CD14-positive monocyte (primary cell): ENCODE results near the gene TOLLIP. TPM values are rescaled to one million over a fixed set of nuclear protein-coding genes. Genes with fewer than 3 reads are reported as not detected.

ENCODE experiments used
- DNase-seq, 3 donors: peaks; one replicate each; pipeline ENCODE4 v3.0.0-alpha.2; 2011 to 2022
- H2AFZ ChIP-seq: 2 replicates; pipeline ENCODE4 v1.6.0; 2012; ENCODE audit warnings: mild to moderate bottlenecking, low read depth, low read length, inconsistent platforms; ENCODE audit not compliant: insufficient read depth, poor library complexity, severe bottlenecking
- H3K27ac ChIP-seq, 2 donors: 1 replicate in 1 of 2; 2 replicates in 1 of 2; pipeline ENCODE4 v1.5.1; 2012 to 2013; ENCODE audit warnings: low read length in 2 of 2, control low read depth in 1 of 2, inconsistent platforms in 1 of 2, low read depth in 1 of 2, mild to moderate bottlenecking in 1 of 2
- H3K27me3 ChIP-seq, 2 donors: one replicate each; pipeline versions ENCODE4 v1.6.0 to v1.6.1; 2011 to 2013; ENCODE audit warnings: low read length in 2 of 2; ENCODE audit not compliant: control insufficient read depth in 2 of 2, insufficient read depth in 2 of 2
- H3K36me3 ChIP-seq, 2 donors: replicated peaks in 1 of 2; 1 replicate in 1 of 2; 2 replicates in 1 of 2; pipeline versions ENCODE4 v1.5.1 to v1.6.1; 2012 to 2013; ENCODE audit warnings: low read length in 2 of 2, control low read depth in 1 of 2, inconsistent platforms in 1 of 2, mild to moderate bottlenecking in 1 of 2; ENCODE audit not compliant: insufficient read depth in 2 of 2, control insufficient read depth in 1 of 2
- H3K4me1 ChIP-seq, 2 donors: 1 replicate in 1 of 2; 2 replicates in 1 of 2; pipeline versions ENCODE4 v1.5.1 to v1.6.1; 2012 to 2013; ENCODE audit warnings: low read length in 2 of 2, control low read depth in 1 of 2, inconsistent platforms in 1 of 2, mild to moderate bottlenecking in 1 of 2, moderate library complexity in 1 of 2; ENCODE audit not compliant: insufficient read depth in 2 of 2, control insufficient read depth in 1 of 2
- H3K4me2 ChIP-seq: replicated peaks from 2 replicates; pipeline ENCODE3; 2012; ENCODE audit warnings: low read length, moderate library complexity, mild to moderate bottlenecking; ENCODE audit not compliant: poor library complexity, severe bottlenecking; ENCODE audit errors: extremely low read depth
- H3K4me3 ChIP-seq, 3 experiments: fragments of 200-600 bp in 1 of 3; sonication (generic) in 1 of 3; replicated peaks in 1 of 3; 1 replicate in 2 of 3; 2 replicates in 1 of 3; pipeline ENCODE4 v1.5.1; 2011 to 2013; ENCODE audit warnings: low read length in 3 of 3, mild to moderate bottlenecking in 3 of 3, control low read depth in 2 of 3, low read depth in 2 of 3, inconsistent platforms in 1 of 3, moderate library complexity in 1 of 3
- H3K79me2 ChIP-seq: 2 replicates; pipeline ENCODE4 v1.6.0; 2012; ENCODE audit warnings: mild to moderate bottlenecking, control low read depth, inconsistent platforms, low read length, moderate library complexity; ENCODE audit not compliant: insufficient read depth
- H3K9ac ChIP-seq: 2 replicates; pipeline ENCODE4 v1.6.0; 2017; ENCODE audit warnings: low read length, mild to moderate bottlenecking; ENCODE audit not compliant: insufficient read depth, poor library complexity, severe bottlenecking
- H3K9me3 ChIP-seq, 2 donors: replicated peaks in 1 of 2; 1 replicate in 1 of 2; 2 replicates in 1 of 2; pipeline versions ENCODE4 v1.5.1 to v1.6.1; 2012 to 2013; ENCODE audit warnings: low read length in 2 of 2, control low read depth in 1 of 2; ENCODE audit not compliant: control insufficient read depth in 1 of 2, insufficient read depth in 1 of 2
- H4K20me1 ChIP-seq: 2 replicates; pipeline ENCODE4 v1.6.0; 2012; ENCODE audit warnings: mild to moderate bottlenecking, low read length, control low read depth, moderate library complexity; ENCODE audit not compliant: insufficient read depth
- H3K27ac Mint-ChIP-seq, 7 donors: one replicate each; pipeline ENCODE4 v1.8.0; 2020; ENCODE audit warnings: mild to moderate bottlenecking in 7 of 7, mixed read lengths in 7 of 7, moderate library complexity in 6 of 7, inconsistent platforms in 2 of 7
- H3K27me3 Mint-ChIP-seq, 3 donors: one replicate each; pipeline ENCODE4 v1.8.0; 2021 to 2022; ENCODE audit warnings: low read depth in 3 of 3, mild to moderate bottlenecking in 3 of 3, mixed read lengths in 3 of 3, moderate library complexity in 3 of 3, inconsistent platforms in 1 of 3
- H3K36me3 Mint-ChIP-seq, 2 donors: one replicate each; pipeline ENCODE4 v1.8.0; 2020; ENCODE audit warnings: mixed read lengths in 2 of 2, inconsistent platforms in 1 of 2, mild to moderate bottlenecking in 1 of 2
- H3K4me1 Mint-ChIP-seq: one replicate; pipeline ENCODE4 v1.8.0; 2020; ENCODE audit warnings: mild to moderate bottlenecking, mixed read lengths
- H3K4me3 Mint-ChIP-seq, 2 donors: one replicate each; pipeline ENCODE4 v1.8.0; 2020; ENCODE audit warnings: mild to moderate bottlenecking in 2 of 2, mixed read lengths in 2 of 2, moderate library complexity in 1 of 2
- H3K9me3 Mint-ChIP-seq, 7 donors: one replicate each; pipeline ENCODE4 v1.8.0; 2020 to 2022; ENCODE audit warnings: mixed read lengths in 7 of 7, mild to moderate bottlenecking in 6 of 7, moderate library complexity in 6 of 7, inconsistent platforms in 2 of 7
- CTCF ChIP-seq: fragments of 200-600 bp; IDR thresholded peaks from one replicate; pipeline ENCODE4 v1.8.0; 2022; ENCODE audit warnings: antibody characterized with exemption, mild to moderate bottlenecking
- WGBS: methylation state at CpG from one replicate; pipeline ENCODE4 v1.1.5; 2013; ENCODE audit warnings: missing lambda C conversion rate; ENCODE audit not compliant: insufficient coverage; 5-methylcytosine and 5-hydroxymethylcytosine counted together
- intact Hi-C, 2 donors: fragments of 100-400 bp; cut with micrococcal nuclease; formaldehyde crosslinking; loops; one replicate each; pipeline versions ENCODE4 v1.15.0 to v1.15.1; 2023
- polyA plus RNA-seq, 3 donors: library from polyadenylated mRNA; depleted of rRNA in 1 of 3; unstranded in 2 of 3; stranded (reverse) in 1 of 3; fragments of 300-500 nt in 2 of 3; fragments of >200 nt in 1 of 3; fragmentation: Illumina TruSeq in 2 of 3; gene quantifications; 1 replicate in 2 of 3; 2 replicates in 1 of 3; pipeline ENCODE4 v1.2.3, GENCODE V29; 2012 to 2021

TOLLIP gene
- polyA plus RNA-seq, 3 donors, result 67.9 to 72.1 (median 71.7) TPM

DNA sequence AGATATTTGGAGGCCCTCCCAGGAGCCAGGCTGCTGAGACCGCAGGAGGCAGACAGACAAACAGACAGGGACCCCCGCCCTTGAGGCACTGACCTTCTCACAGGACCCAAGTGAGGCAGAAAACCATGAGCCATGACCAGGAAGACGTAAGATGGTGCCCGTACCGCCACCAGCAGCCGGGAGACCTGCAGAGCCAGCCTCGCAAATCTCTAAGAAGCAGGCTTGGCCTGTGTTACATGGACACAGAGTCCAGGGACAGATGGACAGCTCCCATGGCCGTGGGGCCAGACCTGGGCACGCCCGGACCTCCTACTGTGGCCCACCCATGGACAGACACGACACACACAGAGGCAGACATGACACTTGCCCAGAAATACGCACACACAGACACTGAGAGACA is 30.7 kb upstream of the TOLLIP start:
- Histone ChIP-seq H2AFZ (no peak overlapping the region), H4K20me1 (peaks cover 9% of the 10 kb centered on the region), H3K9ac (no peak overlapping the region), H3K9me3 (no peaks in the 10 kb centered on the region), H3K27ac (no peak overlapping the region), H3K4me3 (no peak overlapping the region), H3K27me3 (peaks cover 0 to 2% of the 10 kb centered on the region in 2 donors), H3K36me3 (no peaks in the 10 kb centered on the region), H3K4me1 (peaks cover 12 to 19% of the 10 kb centered on the region in 2 donors), H3K4me2 (no peak overlapping the region), H3K79me2 (peaks cover 3% of the 10 kb centered on the region)
- H3K4me1 Mint-ChIP-seq, result peaks cover 18% of the 10 kb centered on the region
- TF ChIP-seq CTCF, result no peak
- H3K4me3 Mint-ChIP-seq, result no peak overlapping the region
- intact Hi-C loops, result no loop called here
- peaks cover 2 to 5% of the 10 kb centered on the region in 2 donors for H3K36me3 Mint-ChIP-seq
- peaks cover 5 to 16% (median 12%) of the 10 kb centered on the region in 3 donors for H3K27me3 Mint-ChIP-seq
- 93% methylated on average over 12 of the region's 12 CpGs for WGBS
- H3K27ac Mint-ChIP-seq, result no peak overlapping the region
- DNase-seq, result no peak
- H3K9me3 Mint-ChIP-seq, result peaks cover 1 to 13% (median 6%) of the 10 kb centered on the region in 7 donors

DNA sequence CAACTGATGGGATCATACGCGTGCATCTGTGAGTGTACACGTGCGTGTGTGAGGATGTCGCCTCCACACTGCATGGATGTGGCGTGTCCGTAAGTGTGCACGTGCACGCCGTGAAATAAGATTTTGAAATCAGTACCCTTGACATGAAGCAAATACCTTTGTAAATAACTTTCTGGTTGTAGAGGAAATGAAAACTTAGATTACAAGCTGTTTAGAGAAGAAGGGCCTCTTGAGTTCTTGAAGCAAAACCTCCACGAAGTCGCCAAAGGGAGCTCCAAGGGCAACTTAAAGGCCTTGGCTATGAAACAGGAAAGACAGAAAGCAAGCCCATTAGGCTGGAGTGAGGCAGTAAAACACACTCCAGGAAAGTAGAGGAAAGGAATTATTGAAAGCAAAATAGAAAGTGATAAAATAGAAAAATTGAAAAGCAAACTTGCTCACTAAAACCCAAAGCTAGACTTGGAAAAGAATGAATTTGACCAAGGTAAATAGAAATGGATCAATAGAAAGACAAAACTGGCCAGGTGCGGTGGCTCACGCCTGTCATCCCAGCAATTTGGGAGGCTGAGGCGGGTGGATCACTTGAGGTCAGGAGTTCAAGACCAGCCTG is 29.7 kb upstream of the TOLLIP start:
- no peak overlapping the region for H3K9ac ChIP-seq
- peaks cover 1 to 12% (median 7%) of the 10 kb centered on the region in 3 donors for H3K27me3 Mint-ChIP-seq
- H3K36me3 Mint-ChIP-seq, result peaks cover 2 to 7% of the 10 kb centered on the region in 2 donors
- no peaks in the 10 kb centered on the region for H3K36me3 ChIP-seq
- peaks cover 5% of the 10 kb centered on the region for H3K79me2 ChIP-seq
- peaks cover 0 to 7% of the 10 kb centered on the region in 2 donors for H3K9me3 ChIP-seq
- H3K4me1 ChIP-seq, result peaks cover 14 to 27% of the 10 kb centered on the region in 2 donors
- no peak overlapping the region for H3K27ac Mint-ChIP-seq
- H3K4me2 ChIP-seq, result no peak overlapping the region
- no peak overlapping the region for H2AFZ ChIP-seq
- peaks cover 22% of the 10 kb centered on the region for H3K4me1 Mint-ChIP-seq
- no peak overlapping the region for H3K27ac ChIP-seq
- H3K27me3 ChIP-seq, result no peaks in the 10 kb centered on the region
- H3K4me3 ChIP-seq, result no peak overlapping the region
- intact Hi-C loops, result loop anchor here (5.0 to 10.0 kb wide), 3 partner anchors 46 to 77 kb away; partner anchors contain the start of gene BRSK2 (in 1 of the 2)
- peaks cover 9% of the 10 kb centered on the region for H4K20me1 ChIP-seq
- WGBS, result 80% methylated on average over 4 of the region's 15 CpGs
- no peak for DNase-seq
- no peak overlapping the region for H3K4me3 Mint-ChIP-seq
- peaks cover 4 to 19% (median 11%) of the 10 kb centered on the region in 7 donors for H3K9me3 Mint-ChIP-seq
- no peak for TF ChIP-seq CTCF
